Thyroid gland (tissue), 4 donors: ENCODE data around the gene OGT.

Source experiments
- POLR2A ChIP-seq, 2 donors: fragments of 450-650 bp; IDR thresholded peaks; one replicate each; pipeline ENCODE4 v1.6.1; 2017; ENCODE audit warnings: antibody characterized with exemption in 2 of 2, mild to moderate bottlenecking in 2 of 2, moderate library complexity in 1 of 2
- TF ChIP-seq, protein P1 (sequence below), 6 experiments: fragments of 200-600 bp in 3 of 6; fragments of 450-650 bp in 3 of 6; sonication (generic) in 3 of 6; IDR thresholded peaks; one replicate each; pipeline ENCODE4 v1.5.1; 2016 to 2019; ENCODE audit warnings: antibody characterized with exemption in 6 of 6, mild to moderate bottlenecking in 2 of 6, inconsistent platforms in 1 of 6, moderate library complexity in 1 of 6

DNA sequence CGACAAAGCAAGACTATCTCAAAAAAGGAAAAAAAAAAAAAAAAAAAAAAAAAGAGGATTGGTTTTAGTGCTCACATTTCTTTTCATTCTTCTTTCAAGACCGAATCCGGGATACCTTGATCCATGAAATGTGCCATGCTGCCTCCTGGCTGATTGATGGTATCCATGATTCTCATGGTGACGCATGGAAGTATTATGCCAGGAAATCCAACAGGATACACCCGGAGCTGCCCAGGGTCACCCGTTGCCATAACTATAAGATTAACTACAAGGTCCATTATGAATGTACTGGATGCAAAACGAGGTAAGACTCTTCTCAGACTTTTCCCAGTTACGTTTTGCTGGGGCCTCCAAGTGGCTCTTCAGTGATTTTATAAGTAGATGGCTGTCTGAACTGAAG, 79.4 kb downstream of the OGT start:
- TF ChIP-seq, protein P1, sequence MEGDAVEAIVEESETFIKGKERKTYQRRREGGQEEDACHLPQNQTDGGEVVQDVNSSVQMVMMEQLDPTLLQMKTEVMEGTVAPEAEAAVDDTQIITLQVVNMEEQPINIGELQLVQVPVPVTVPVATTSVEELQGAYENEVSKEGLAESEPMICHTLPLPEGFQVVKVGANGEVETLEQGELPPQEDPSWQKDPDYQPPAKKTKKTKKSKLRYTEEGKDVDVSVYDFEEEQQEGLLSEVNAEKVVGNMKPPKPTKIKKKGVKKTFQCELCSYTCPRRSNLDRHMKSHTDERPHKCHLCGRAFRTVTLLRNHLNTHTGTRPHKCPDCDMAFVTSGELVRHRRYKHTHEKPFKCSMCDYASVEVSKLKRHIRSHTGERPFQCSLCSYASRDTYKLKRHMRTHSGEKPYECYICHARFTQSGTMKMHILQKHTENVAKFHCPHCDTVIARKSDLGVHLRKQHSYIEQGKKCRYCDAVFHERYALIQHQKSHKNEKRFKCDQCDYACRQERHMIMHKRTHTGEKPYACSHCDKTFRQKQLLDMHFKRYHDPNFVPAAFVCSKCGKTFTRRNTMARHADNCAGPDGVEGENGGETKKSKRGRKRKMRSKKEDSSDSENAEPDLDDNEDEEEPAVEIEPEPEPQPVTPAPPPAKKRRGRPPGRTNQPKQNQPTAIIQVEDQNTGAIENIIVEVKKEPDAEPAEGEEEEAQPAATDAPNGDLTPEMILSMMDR (IDR thresholded peaks at IDR 0.05), result no peak
- TF ChIP-seq POLR2A (IDR thresholded peaks at IDR 0.05), result no peak
